ENCODE results near the gene GDPD4.

- TF ChIP-seq CTCF (IDR thresholded peaks at IDR 0.05; ENCODE audit: low read length) (no peak), EZH2 (optimal IDR thresholded peaks at IDR 0.05; ENCODE audit: low read depth, low read length) (no peak), EZH2phosphoT487 (IDR thresholded peaks at IDR 0.05; ENCODE audit: low read length) (no peak)
These were observed 93.0 kb downstream of the GDPD4 start for GRCh38 chr11:77208535-77208934.

Measured in MM.1S (cell line).